ENCODE measurements around the gene HRK. TPM values are rescaled to one million over a fixed set of nuclear protein-coding genes. Genes with fewer than 3 reads are reported as not detected.

The HRK gene
- total RNA-seq, 2 donors from 2014 or later: 0.08 TPM; not detected in 1

DNA sequence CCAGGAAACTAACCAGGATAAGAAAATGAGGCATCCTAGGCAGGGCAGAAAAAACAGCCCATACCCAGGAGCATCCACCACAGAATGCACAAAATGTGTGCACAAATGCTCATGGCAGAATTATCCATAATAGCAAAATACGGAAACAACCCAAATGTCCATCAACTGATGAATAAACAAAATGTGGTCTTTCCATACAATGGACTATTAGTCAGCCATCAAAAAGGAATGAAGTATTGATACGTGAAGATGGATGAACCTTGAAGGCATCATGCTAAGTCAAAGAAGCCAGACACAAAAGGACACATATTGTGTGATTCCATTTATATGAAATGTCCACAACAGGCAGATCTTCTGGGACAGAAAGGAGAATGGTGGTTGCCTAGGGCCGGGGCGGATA is 19.1 kb downstream of the HRK start:
- Histone ChIP-seq H3K9me3 (no peaks in the 10 kb centered on the region), H3K4me1 (peaks cover 0 to 12% of the 10 kb centered on the region in 2 donors)
- TF ChIP-seq CTCF (IDR thresholded peaks at IDR 0.05): no peak

DNA sequence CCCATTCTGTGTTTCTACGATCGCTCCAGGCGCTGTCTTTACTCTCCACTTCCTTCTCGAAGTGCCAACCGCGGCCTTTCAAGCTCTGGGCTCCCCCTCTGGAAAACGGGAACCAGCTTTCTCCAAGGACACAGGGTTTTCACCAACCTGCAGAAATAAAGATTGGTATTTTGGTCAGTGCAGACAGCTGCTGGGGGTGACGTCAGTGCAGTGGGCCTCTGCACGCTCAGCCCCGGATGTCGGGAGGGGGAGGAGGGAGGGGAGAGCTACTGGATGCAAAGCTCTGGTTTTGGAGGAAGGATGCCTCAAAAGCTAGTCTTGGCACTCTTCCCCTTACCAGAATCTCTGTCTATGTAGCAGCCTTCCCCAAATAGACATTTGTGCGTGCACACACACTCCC is 19.9 kb downstream of the HRK start:
- Histone ChIP-seq H3K27me3 (no peaks in the 10 kb centered on the region), H3K9me3 (no peaks in the 10 kb centered on the region), H3K36me3 (no peaks in the 10 kb centered on the region), H3K27ac (no peak overlapping the region), H3K4me1 (peaks cover 0 to 12% of the 10 kb centered on the region in 2 donors), H3K4me3 (peak overlapping the region in 1 of 2 donors; percentile 6)
- no peak for DNase-seq (ENCODE audit: low spot score)
- TF ChIP-seq CTCF (IDR thresholded peaks at IDR 0.05): no peak

More for the DNA sequence above, 19.1 kb downstream of the HRK start:
- Histone ChIP-seq H3K36me3 (no peaks in the 10 kb centered on the region), H3K27me3 (no peaks in the 10 kb centered on the region), H3K27ac (no peak overlapping the region), H3K4me3 (no peak overlapping the region)
- DNase-seq (ENCODE audit: low spot score): no peak

- no peak for DNase-seq (ENCODE audit: low spot score)
- Histone ChIP-seq H3K27me3 (no peaks in the 10 kb centered on the region), H3K36me3 (no peaks in the 10 kb centered on the region), H3K9me3 (no peaks in the 10 kb centered on the region), H3K4me1 (peaks cover 0 to 12% of the 10 kb centered on the region in 2 donors), H3K4me3 (no peak overlapping the region), H3K27ac (no peak overlapping the region)
- no peak for TF ChIP-seq CTCF (IDR thresholded peaks at IDR 0.05)
Measured at GRCh38 chr12:116860263-116860662, 21.0 kb downstream of the HRK start.

DNA sequence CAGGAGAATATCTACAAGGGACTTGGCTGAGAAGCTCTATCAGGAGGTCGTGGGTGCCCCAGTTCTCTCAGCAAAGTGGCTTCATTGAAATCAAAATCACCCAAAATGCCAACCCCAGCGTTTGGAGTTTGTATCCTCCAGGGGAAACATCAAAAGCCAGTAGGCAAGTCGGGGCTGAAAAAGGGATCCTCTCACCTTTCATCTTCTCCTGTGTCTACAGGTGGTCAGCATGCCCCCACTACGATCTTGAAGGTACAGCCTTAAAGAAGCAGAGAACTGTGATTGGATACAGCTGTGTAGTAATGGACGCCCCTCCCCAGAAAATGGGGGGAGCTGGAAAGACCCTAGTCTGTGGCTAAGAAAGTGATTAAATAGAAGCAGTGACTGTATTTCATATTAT is 22.2 kb downstream of the HRK start:
- no peak for DNase-seq (ENCODE audit: low spot score)
- Histone ChIP-seq H3K27ac (no peak overlapping the region), H3K27me3 (no peaks in the 10 kb centered on the region), H3K4me1 (peaks cover 0 to 12% of the 10 kb centered on the region in 2 donors), H3K36me3 (no peaks in the 10 kb centered on the region), H3K9me3 (no peaks in the 10 kb centered on the region), H3K4me3 (no peak overlapping the region)
- TF ChIP-seq CTCF (IDR thresholded peaks at IDR 0.05): no peak

DNA sequence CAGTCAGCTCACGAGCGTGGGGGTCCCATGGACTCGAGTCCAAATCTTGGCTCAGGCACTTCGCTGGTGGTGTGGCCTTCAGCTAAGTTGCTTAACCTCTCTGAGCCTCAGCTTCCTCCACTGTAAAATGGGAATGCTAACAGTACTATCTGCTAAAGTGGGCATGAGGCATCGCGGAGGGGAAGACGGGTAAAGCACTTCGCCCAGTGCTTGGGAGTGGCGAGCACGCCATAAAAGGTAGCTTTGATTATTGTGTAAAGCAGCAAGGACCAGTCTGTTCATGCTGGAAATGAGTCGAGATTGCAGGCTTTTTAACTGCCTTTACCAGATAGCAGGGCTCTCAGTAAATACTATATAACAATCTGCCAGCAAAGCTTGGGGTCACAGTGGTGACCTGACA is 24.5 kb downstream of the HRK start:
- Histone ChIP-seq H3K4me1 (peaks cover 0 to 12% of the 10 kb centered on the region in 2 donors), H3K27ac (no peak overlapping the region), H3K9me3 (no peaks in the 10 kb centered on the region), H3K4me3 (no peak overlapping the region), H3K36me3 (no peaks in the 10 kb centered on the region), H3K27me3 (no peaks in the 10 kb centered on the region)
- no peak for DNase-seq (ENCODE audit: low spot score)
- no peak for TF ChIP-seq CTCF (IDR thresholded peaks at IDR 0.05)

DNA sequence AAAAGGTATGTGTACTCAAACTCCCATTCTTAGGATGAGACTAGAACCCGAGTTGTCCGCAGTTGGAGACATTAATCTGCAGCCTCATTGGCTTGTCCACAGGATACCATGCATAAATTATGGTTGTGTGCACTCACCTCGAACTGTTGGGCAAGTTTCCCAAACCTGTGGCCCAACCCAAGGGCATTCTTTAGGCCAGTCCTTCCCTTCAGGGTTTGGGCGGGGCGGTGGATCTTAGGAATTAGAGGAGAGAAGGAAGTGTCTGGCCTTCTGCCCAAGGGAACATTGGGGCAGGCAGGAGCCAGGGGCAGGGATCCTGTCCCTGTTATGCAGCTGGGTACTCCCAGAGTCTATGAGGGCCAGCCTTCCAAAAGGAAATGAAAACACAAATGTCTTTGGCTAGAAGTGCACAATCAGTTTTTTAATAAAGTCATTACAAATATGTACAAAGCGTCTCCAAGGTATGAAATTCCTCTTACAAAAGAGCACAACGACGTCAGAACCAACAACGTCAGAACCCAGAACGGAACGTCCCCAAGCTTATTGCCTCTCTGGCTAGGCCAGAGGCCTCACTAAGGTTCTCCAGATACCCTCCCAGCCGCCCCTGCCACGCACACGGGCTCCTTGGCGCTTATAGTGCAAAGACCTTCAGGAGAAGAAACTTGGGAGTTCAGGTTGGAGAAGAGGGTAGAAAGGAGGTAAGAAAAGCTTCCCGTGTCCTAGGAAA is 25.3 kb downstream of the HRK start:
- H3K4me1 ChIP-seq: peaks cover 0 to 5% of the 10 kb centered on the region in 2 donors
- no peak overlapping the region for H3K27ac ChIP-seq
- H3K27me3 ChIP-seq: no peaks in the 10 kb centered on the region
- DNase-seq (ENCODE audit: low spot score): no peak
- no peak overlapping the region for H3K4me3 ChIP-seq
- no peaks in the 10 kb centered on the region for H3K36me3 ChIP-seq
- TF ChIP-seq CTCF (IDR thresholded peaks at IDR 0.05): no peak
- H3K9me3 ChIP-seq: no peaks in the 10 kb centered on the region

All from right atrium auricular region (tissue), 2 donors.